GM23338 (cell line): ENCODE measurements around the gene SELENON. TPM values are rescaled to one million over a fixed set of nuclear protein-coding genes. Genes with fewer than 3 reads are reported as not detected.

Source experiments
- ATAC-seq: fragments of 200-7000 bp; cut with Tn5 transposase; 3 replicates; pipeline ENCODE4 v1.9.1; 2020
- DNase-seq: peaks from one replicate; pipeline ENCODE4 v3.0.0-alpha.2; 2015; ENCODE audit warnings: low spot score
- H2AFZ ChIP-seq: fragments of 200-600 bp; sonication (generic); 2 replicates; pipeline ENCODE4 v1.8.0; 2016; ENCODE audit warnings: antibody characterized with exemption, mild to moderate bottlenecking, moderate library complexity
- H3F3A ChIP-seq: fragments of 200-600 bp; sonication (generic); replicated peaks from 2 replicates; pipeline ENCODE4 v1.8.0; 2017; ENCODE audit warnings: antibody characterized with exemption, mixed run types, low read depth
- H3K27ac ChIP-seq: fragments of 200-600 bp; sonication (generic); 2 replicates; pipeline ENCODE4 v1.6.1; 2016; ENCODE audit warnings: low read depth
- H3K27me3 ChIP-seq: fragments of 200-600 bp; sonication (generic); 2 replicates; pipeline ENCODE4 v1.8.0; 2016; ENCODE audit warnings: mild to moderate bottlenecking, mixed run types, moderate library complexity; ENCODE audit not compliant: insufficient read depth
- H3K36me3 ChIP-seq: fragments of 200-600 bp; sonication (generic); 2 replicates; pipeline ENCODE4 v1.8.0; 2016; ENCODE audit warnings: mild to moderate bottlenecking; ENCODE audit not compliant: insufficient read depth
- H3K4me1 ChIP-seq: fragments of 200-600 bp; sonication (generic); 2 replicates; pipeline ENCODE4 v1.8.0; 2016; ENCODE audit warnings: mild to moderate bottlenecking, moderate library complexity; ENCODE audit not compliant: insufficient read depth
- H3K4me2 ChIP-seq: fragments of 200-600 bp; sonication (generic); 2 replicates; pipeline ENCODE4 v1.7.1; 2017; ENCODE audit warnings: mixed run types
- H3K4me3 ChIP-seq: fragments of 200-600 bp; sonication (generic); 2 replicates; pipeline ENCODE4 v1.6.1; 2016; ENCODE audit warnings: mixed run types
- H3K79me2 ChIP-seq: fragments of 200-600 bp; sonication (generic); replicated peaks from 2 replicates; pipeline ENCODE4 v1.8.0; 2017; ENCODE audit warnings: mild to moderate bottlenecking; ENCODE audit not compliant: insufficient read depth
- H3K9me2 ChIP-seq: fragments of 200-600 bp; sonication (generic); 2 replicates; pipeline ENCODE4 v1.8.0; 2017; ENCODE audit not compliant: insufficient read depth
- H4K20me1 ChIP-seq: fragments of 200-600 bp; sonication (generic); replicated peaks from 2 replicates; pipeline ENCODE4 v1.8.0; 2017; ENCODE audit warnings: mild to moderate bottlenecking; ENCODE audit not compliant: insufficient read depth
- H3K27ac Mint-ChIP-seq: 2 replicates; pipeline ENCODE4 v1.8.0; 2020; ENCODE audit warnings: inconsistent platforms, mild to moderate bottlenecking, moderate library complexity, mixed read lengths
- H3K27me3 Mint-ChIP-seq: 3 replicates; pipeline ENCODE4 v1.8.0; 2022; ENCODE audit warnings: low read depth, mild to moderate bottlenecking, moderate library complexity, mixed read lengths, inconsistent platforms; ENCODE audit not compliant: insufficient read depth, poor library complexity
- H3K36me3 Mint-ChIP-seq: 3 replicates; pipeline ENCODE4 v1.8.0; 2021; ENCODE audit warnings: low read depth, mild to moderate bottlenecking, inconsistent platforms, moderate library complexity, mixed read lengths
- H3K4me1 Mint-ChIP-seq: 3 replicates; pipeline ENCODE4 v1.8.0; 2020; ENCODE audit warnings: mild to moderate bottlenecking, inconsistent platforms, mixed read lengths
- H3K4me3 Mint-ChIP-seq: 3 replicates; pipeline ENCODE4 v1.8.0; 2021; ENCODE audit warnings: moderate library complexity, mild to moderate bottlenecking, inconsistent platforms, mixed read lengths
- H3K9me3 Mint-ChIP-seq: 3 replicates; pipeline ENCODE4 v1.8.0; 2020; ENCODE audit warnings: moderate library complexity, mild to moderate bottlenecking, inconsistent platforms, mixed read lengths
- CREB1 ChIP-seq: fragments of 250-450 bp; sonication (Bioruptor Pico); IDR thresholded peaks from 2 replicates; pipeline ENCODE4 v1.5.0; 2020; ENCODE audit warnings: low read depth, mild to moderate bottlenecking, moderate library complexity
- CTCF ChIP-seq, 2 experiments: fragments of 200-600 bp in 1 of 2; sonication (generic) in 1 of 2; conservative IDR thresholded peaks; 2 replicates each; pipeline versions ENCODE4 v1.5.1 to v1.6.1; 2016 to 2017; ENCODE audit warnings: antibody characterized with exemption in 2 of 2, low read depth in 2 of 2, mild to moderate bottlenecking in 2 of 2, moderate library complexity in 1 of 2
- ETS1 ChIP-seq: IDR thresholded peaks from 2 replicates; pipeline ENCODE4 v1.6.1; 2016; ENCODE audit warnings: antibody characterized with exemption
- EZH2 ChIP-seq: fragments of 200-600 bp; sonication (generic); IDR thresholded peaks from one replicate; pipeline ENCODE4 v1.8.0; 2017; ENCODE audit warnings: antibody characterized with exemption, mild to moderate bottlenecking, low read depth; ENCODE audit not compliant: unreplicated experiment
- EZH2phosphoT487 ChIP-seq: fragments of 200-600 bp; sonication (generic); IDR thresholded peaks from one replicate; pipeline ENCODE4 v1.8.1; 2018; ENCODE audit warnings: antibody characterized with exemption; ENCODE audit not compliant: unreplicated experiment
- JUNB ChIP-seq: IDR thresholded peaks from one replicate; pipeline ENCODE4 v1.6.1; 2016; ENCODE audit warnings: antibody characterized with exemption; ENCODE audit not compliant: unreplicated experiment
- NANOG ChIP-seq: IDR thresholded peaks from 2 replicates; pipeline ENCODE4 v1.6.1; 2016; ENCODE audit warnings: antibody characterized with exemption, borderline replicate concordance
- POLR2AphosphoS5 ChIP-seq: IDR thresholded peaks from 2 replicates; pipeline ENCODE4 v1.6.1; 2016; ENCODE audit warnings: antibody characterized with exemption, low read depth
- REST ChIP-seq: IDR thresholded peaks from one replicate; pipeline ENCODE4 v1.6.1; 2018; ENCODE audit warnings: antibody characterized with exemption; ENCODE audit not compliant: unreplicated experiment
- STAT1 ChIP-seq: IDR thresholded peaks from one replicate; pipeline ENCODE4 v1.6.1; 2016; ENCODE audit warnings: antibody characterized with exemption; ENCODE audit not compliant: unreplicated experiment
- ZNF114 ChIP-seq: fragments of 250-450 bp; sonication (Bioruptor Pico); IDR thresholded peaks from 2 replicates; pipeline ENCODE4 v1.5.0; 2020; ENCODE audit warnings: mild to moderate bottlenecking, moderate library complexity
- ZNF331 ChIP-seq: fragments of 250-450 bp; sonication (Bioruptor Pico); IDR thresholded peaks from 2 replicates; pipeline ENCODE4 v1.5.0; 2020; ENCODE audit warnings: low read depth, mild to moderate bottlenecking, moderate library complexity
- ZNF462 ChIP-seq: fragments of 250-450 bp; sonication (Bioruptor Pico); IDR thresholded peaks from 2 replicates; pipeline ENCODE4 v1.5.0; 2020; ENCODE audit warnings: mild to moderate bottlenecking, moderate library complexity
- polyA plus RNA-seq: library from polyadenylated mRNA; unstranded; fragments of >200 nt; fragmentation: Nextera tagmentation; extraction: Ambion mirVana; gene quantifications from 2 replicates; pipeline ENCODE4 v1.2.1, GENCODE V29; 2016
- total RNA-seq: library from RNA; depleted of rRNA; stranded (reverse); fragments of >200 nt; shearing (Covaris generic); gene quantifications from 2 replicates; pipeline ENCODE4 v1.2.3, GENCODE V29; 2014

Gene SELENON
- total and polyA plus RNA-seq, 2 experiments from 2014 or later, result 17.9 to 93.2 TPM

- TF ChIP-seq REST, result no peak
Observed at GRCh38 chr1:25760871-25761270, 39.1 kb upstream of the SELENON start (continued).

- H4K20me1 ChIP-seq, result no peaks in the 10 kb centered on the region
- no peak overlapping the region for H3K27ac Mint-ChIP-seq
- no peaks in the 10 kb centered on the region for H3K36me3 Mint-ChIP-seq
- no peak for TF ChIP-seq POLR2AphosphoS5
- TF ChIP-seq JUNB, result no peak
- TF ChIP-seq ZNF331, result no peak
- TF ChIP-seq ZNF462 (CRISPR knock-in tag), result no peak
- no peak for TF ChIP-seq ETS1
- TF ChIP-seq EZH2, result no peak
- no peak for TF ChIP-seq EZH2phosphoT487
- TF ChIP-seq STAT1, result no peak
- TF ChIP-seq ZNF114 (CRISPR knock-in tag), result no peak
- no peak for TF ChIP-seq CREB1 (CRISPR knock-in tag)
- no peak for TF ChIP-seq NANOG
- no peak for TF ChIP-seq CTCF (conservative IDR thresholded peaks at IDR 0.05; ENCODE audit: low read depth in 2 of 2)
Observed at GRCh38 chr1:25763493-25763892, 36.5 kb upstream of the SELENON start.

More at GRCh38 chr1:25763493-25763892, 36.5 kb upstream of the SELENON start:
- Histone ChIP-seq H3K4me1 (peaks cover 4% of the 10 kb centered on the region), H3K9me2 (no peaks in the 10 kb centered on the region), H3K4me2 (no peak overlapping the region), H3K27me3 (no peaks in the 10 kb centered on the region), H3K27ac (no peak overlapping the region), H3K79me2 (no peaks in the 10 kb centered on the region), H3K4me3 (no peak overlapping the region), H2AFZ (no peak overlapping the region), H3K36me3 (no peaks in the 10 kb centered on the region), H3F3A (no peaks in the 10 kb centered on the region)
- DNase-seq (no peak), ATAC-seq (no peak)
- H3K4me3 Mint-ChIP-seq, result no peak overlapping the region
- H3K4me1 Mint-ChIP-seq, result peaks cover 25% of the 10 kb centered on the region
- peaks cover 5% of the 10 kb centered on the region for H3K27me3 Mint-ChIP-seq
- H3K9me3 Mint-ChIP-seq, result no peaks in the 10 kb centered on the region
